Mesendoderm (in vitro differentiated cells): ENCODE measurements around the gene WDR26.

Source experiments
- DNase-seq: peaks from one replicate; pipeline ENCODE4 v3.0.0; 2013
- H2AK5ac ChIP-seq: 2 replicates; pipeline ENCODE4 v1.6.1; 2013; ENCODE audit warnings: low read length, inconsistent platforms
- H2BK120ac ChIP-seq: 2 replicates; pipeline ENCODE4 v1.6.1; 2013; ENCODE audit warnings: low read depth, mild to moderate bottlenecking, low read length, moderate library complexity, mixed read lengths
- H2BK15ac ChIP-seq: replicated peaks from 2 replicates; pipeline ENCODE4 v1.6.1; 2013; ENCODE audit warnings: low read depth, mild to moderate bottlenecking, moderate library complexity
- H2BK5ac ChIP-seq: 2 replicates; pipeline ENCODE4 v1.6.1; 2013; ENCODE audit warnings: low read length, inconsistent platforms
- H3K18ac ChIP-seq: 2 replicates; pipeline ENCODE4 v1.6.1; 2013; ENCODE audit warnings: mild to moderate bottlenecking, low read length, mixed read lengths
- H3K23ac ChIP-seq: one replicate; pipeline ENCODE4 v1.6.1; 2013; ENCODE audit warnings: low read length
- H3K27ac ChIP-seq: 2 replicates; pipeline ENCODE4 v1.5.1; 2013; ENCODE audit warnings: low read depth, mild to moderate bottlenecking, inconsistent platforms, low read length, moderate library complexity
- H3K27me3 ChIP-seq: 2 replicates; pipeline ENCODE4 v1.6.1; 2013; ENCODE audit warnings: low read length, control low read depth, mild to moderate bottlenecking, inconsistent platforms; ENCODE audit not compliant: insufficient read depth, poor library complexity
- H3K36me3 ChIP-seq: 2 replicates; pipeline ENCODE4 v1.6.1; 2013; ENCODE audit warnings: low read length, inconsistent platforms; ENCODE audit not compliant: control insufficient read depth, insufficient read depth
- H3K4ac ChIP-seq: one replicate; pipeline ENCODE4 v1.6.1; 2013; ENCODE audit warnings: low read depth, mild to moderate bottlenecking, low read length, moderate library complexity
- H3K4me1 ChIP-seq: 2 replicates; pipeline ENCODE4 v1.6.1; 2013; ENCODE audit warnings: low read depth, low read length, inconsistent platforms; ENCODE audit not compliant: control insufficient read depth
- H3K4me2 ChIP-seq: 2 replicates; pipeline ENCODE4 v1.6.1; 2013; ENCODE audit warnings: low read length
- H3K4me3 ChIP-seq: 2 replicates; pipeline ENCODE4 v1.5.1; 2013; ENCODE audit warnings: mild to moderate bottlenecking, low read length
- H3K56ac ChIP-seq: one replicate; pipeline ENCODE4 v1.6.1; 2013; ENCODE audit warnings: low read length
- H3K79me1 ChIP-seq: 2 replicates; pipeline ENCODE4 v1.6.1; 2013; ENCODE audit warnings: low read length, inconsistent platforms
- H3K79me2 ChIP-seq: 2 replicates; pipeline ENCODE4 v1.6.1; 2013; ENCODE audit warnings: mild to moderate bottlenecking, low read length; ENCODE audit not compliant: control insufficient read depth, insufficient read depth
- H3K9ac ChIP-seq: 2 replicates; pipeline ENCODE4 v1.6.1; 2013; ENCODE audit warnings: low read length, inconsistent platforms
- H4K5ac ChIP-seq: one replicate; pipeline ENCODE4 v1.6.1; 2013; ENCODE audit warnings: low read length
- H4K8ac ChIP-seq: one replicate; pipeline ENCODE4 v1.6.1; 2013; ENCODE audit warnings: low read depth, mild to moderate bottlenecking, control low read depth, low read length, moderate library complexity
- WGBS: extraction: QIAGEN DNeasy Blood & Tissue Kit; methylation state at CpG from one replicate; pipeline ENCODE4 v1.1.7; 2013; ENCODE audit warnings: low lambda C conversion rate, missing lambda C conversion rate; ENCODE audit not compliant: insufficient coverage; ENCODE audit errors: extremely low coverage; 5-methylcytosine and 5-hydroxymethylcytosine counted together

Gene WDR26

DNA sequence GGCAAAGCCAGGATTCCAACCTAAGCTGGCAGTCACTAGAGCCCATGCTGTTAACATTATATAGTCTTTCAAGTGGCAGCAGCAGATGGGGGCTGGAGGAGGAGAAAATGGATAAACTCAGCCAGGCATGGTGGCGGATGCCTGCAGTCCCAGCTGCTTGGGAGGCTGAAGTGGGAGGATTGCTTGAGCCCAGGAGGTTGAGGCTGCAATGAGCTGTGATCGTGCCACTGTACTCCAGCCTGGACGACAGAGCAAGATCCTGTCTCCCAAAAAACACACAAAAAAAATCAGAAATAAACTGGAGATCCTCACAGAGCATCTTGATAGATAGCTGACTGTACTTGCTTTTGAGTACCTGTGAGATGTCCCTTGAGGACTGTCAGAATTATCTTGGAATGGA is 13.4 kb upstream of the WDR26 start:
- H2BK120ac ChIP-seq = no peak overlapping the region
- H3K4me2 ChIP-seq = no peak overlapping the region
- H3K27ac ChIP-seq = no peak overlapping the region
- H4K8ac ChIP-seq = no peak overlapping the region
- no peaks in the 10 kb centered on the region for H3K36me3 ChIP-seq
- H2BK15ac ChIP-seq = no peak overlapping the region
- H3K4ac ChIP-seq = no peak overlapping the region
- H3K9ac ChIP-seq = no peak overlapping the region
- no peak overlapping the region for H3K56ac ChIP-seq
- H3K4me1 ChIP-seq = no peaks in the 10 kb centered on the region
- no peak for DNase-seq
- no CpG with 5 or more reads among the region's 3 CpGs for WGBS
- no peak overlapping the region for H4K5ac ChIP-seq
- no peak overlapping the region for H3K4me3 ChIP-seq
- no peaks in the 10 kb centered on the region for H3K79me1 ChIP-seq
- H2BK5ac ChIP-seq = no peak overlapping the region
- H3K23ac ChIP-seq = no peak overlapping the region
- no peaks in the 10 kb centered on the region for H3K79me2 ChIP-seq
- H2AK5ac ChIP-seq = no peak overlapping the region
- H3K27me3 ChIP-seq = no peaks in the 10 kb centered on the region
- H3K18ac ChIP-seq = no peak overlapping the region

- no peak overlapping the region for H3K23ac ChIP-seq
- H3K9ac ChIP-seq = no peak overlapping the region
- no peak overlapping the region for H3K27ac ChIP-seq
- no peak overlapping the region for H3K18ac ChIP-seq
- H3K79me1 ChIP-seq = no peaks in the 10 kb centered on the region
- no peaks in the 10 kb centered on the region for H3K79me2 ChIP-seq
- no peak overlapping the region for H4K8ac ChIP-seq
- no peak overlapping the region for H3K4me2 ChIP-seq
- H3K36me3 ChIP-seq = no peaks in the 10 kb centered on the region
- H2AK5ac ChIP-seq = no peak overlapping the region
- H3K56ac ChIP-seq = no peak overlapping the region
- no peaks in the 10 kb centered on the region for H3K27me3 ChIP-seq
- H2BK5ac ChIP-seq = no peak overlapping the region
- H4K5ac ChIP-seq = no peak overlapping the region
- no peak for DNase-seq
- no peak overlapping the region for H2BK15ac ChIP-seq
- H3K4me3 ChIP-seq = no peak overlapping the region
- no peak overlapping the region for H3K4ac ChIP-seq
- no CpG with 5 or more reads among the region's 2 CpGs for WGBS
- H3K4me1 ChIP-seq = no peaks in the 10 kb centered on the region
- H2BK120ac ChIP-seq = no peak overlapping the region
Observed at GRCh38 chr1:224447251-224447650, 12.7 kb upstream of the WDR26 start.

DNA sequence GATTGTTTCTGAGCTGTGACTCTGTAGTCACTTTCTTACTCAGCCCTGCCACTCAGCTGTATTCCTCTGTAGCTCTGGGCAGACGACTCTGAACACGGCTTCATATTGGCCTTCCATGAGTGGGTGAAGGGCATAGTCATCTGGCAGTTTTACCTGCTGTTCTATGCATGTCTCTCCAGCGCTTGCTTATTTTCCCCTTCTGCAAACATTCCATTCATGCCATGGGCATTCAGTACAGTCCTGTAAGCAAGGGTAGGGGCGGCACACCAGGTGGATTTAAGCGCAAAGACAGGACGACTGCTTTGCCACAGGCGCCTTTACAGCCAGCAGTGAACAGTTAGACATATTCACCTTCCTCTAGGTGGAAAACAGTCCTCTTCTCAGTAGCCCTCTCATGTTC is 4.4 kb upstream of the WDR26 start:
- Histone ChIP-seq H3K23ac (no peak overlapping the region), H3K56ac (no peak overlapping the region), H3K27ac (no peak overlapping the region), H3K36me3 (no peaks in the 10 kb centered on the region), H3K4me1 (peaks cover 3% of the 10 kb centered on the region), H2BK120ac (no peak overlapping the region), H2BK15ac (no peak overlapping the region), H3K4ac (no peak overlapping the region), H2BK5ac (no peak overlapping the region), H3K79me2 (peaks cover 7% of the 10 kb centered on the region), H3K18ac (no peak overlapping the region), H3K27me3 (no peaks in the 10 kb centered on the region), H3K9ac (no peak overlapping the region), H4K5ac (no peak overlapping the region), H3K4me2 (no peak overlapping the region), H4K8ac (no peak overlapping the region), H3K79me1 (peaks cover 3% of the 10 kb centered on the region), H3K4me3 (no peak overlapping the region), H2AK5ac (no peak overlapping the region)
- no CpG with 5 or more reads among the region's 7 CpGs for WGBS
- DNase-seq = peak; percentile 19

GRCh38 chr1:224435999-224436398 is 1.4 kb upstream of the WDR26 start:
- Histone ChIP-seq H3K23ac (no peak overlapping the region), H3K4ac (no peak overlapping the region), H3K18ac (no peak overlapping the region), H3K56ac (no peak overlapping the region), H4K8ac (no peak overlapping the region), H3K36me3 (no peaks in the 10 kb centered on the region), H3K9ac (no peak overlapping the region), H2BK120ac (no peak overlapping the region), H3K79me2 (peaks cover 30% of the 10 kb centered on the region), H3K79me1 (peaks cover 5% of the 10 kb centered on the region), H3K4me3 (no peak overlapping the region), H2AK5ac (no peak overlapping the region), H3K27me3 (no peaks in the 10 kb centered on the region), H4K5ac (no peak overlapping the region), H3K27ac (no peak overlapping the region), H2BK15ac (no peak overlapping the region), H3K4me1 (peaks cover 3% of the 10 kb centered on the region), H3K4me2 (no peak overlapping the region), H2BK5ac (no peak overlapping the region)
- DNase-seq = no peak
- no CpG with 5 or more reads among the region's 1 CpG for WGBS

DNA sequence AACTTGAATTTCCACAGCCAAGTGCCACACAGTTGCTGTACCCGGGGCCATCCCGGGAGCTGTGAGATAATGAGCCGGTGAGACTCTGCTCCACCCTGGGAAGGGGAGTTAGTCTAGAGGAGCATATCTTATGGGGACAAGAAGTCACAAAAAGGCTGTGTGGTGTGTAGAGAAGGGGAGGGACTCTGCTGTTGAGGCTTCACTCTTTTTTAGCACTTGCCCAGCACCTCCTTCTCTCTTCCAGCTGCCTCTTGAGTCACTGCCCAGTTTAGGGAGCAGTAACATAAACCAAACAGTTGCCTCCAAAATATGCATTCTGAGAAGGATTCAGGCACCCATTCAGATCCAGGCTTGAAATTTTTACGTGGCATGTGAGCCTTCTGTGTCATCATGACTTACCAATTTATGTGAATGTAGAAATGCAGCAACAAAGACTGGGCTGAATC is 744 bp upstream of the WDR26 start:
- no peak overlapping the region for H4K5ac ChIP-seq
- peak overlapping the region; percentile 86 for H3K4me3 ChIP-seq
- H3K18ac ChIP-seq = no peak overlapping the region
- no peak overlapping the region for H2AK5ac ChIP-seq
- H3K79me1 ChIP-seq = peaks cover 5% of the 10 kb centered on the region
- peak; percentile 49 for DNase-seq
- H3K56ac ChIP-seq = peak overlapping the region; percentile 100
- H3K23ac ChIP-seq = no peak overlapping the region
- peaks cover 5% of the 10 kb centered on the region for H3K4me1 ChIP-seq
- no peaks in the 10 kb centered on the region for H3K27me3 ChIP-seq
- no peak overlapping the region for H4K8ac ChIP-seq
- H3K36me3 ChIP-seq = no peaks in the 10 kb centered on the region
- H3K79me2 ChIP-seq = peaks cover 34% of the 10 kb centered on the region
- H3K4me2 ChIP-seq = peak overlapping the region; percentile 100
- no peak overlapping the region for H2BK15ac ChIP-seq
- no CpG with 5 or more reads among the region's 4 CpGs for WGBS
- H2BK5ac ChIP-seq = no peak overlapping the region
- no peak overlapping the region for H3K4ac ChIP-seq
- no peak overlapping the region for H3K27ac ChIP-seq
- no peak overlapping the region for H2BK120ac ChIP-seq
- peak overlapping the region; percentile 96 for H3K9ac ChIP-seq
